GM12891 (cell line): ENCODE data around the gene MYL12B.

Experiments used
- DNase-seq: peaks from one replicate; pipeline ENCODE4 v3.0.0; 2011; ENCODE audit warnings: low spot score; ENCODE audit not compliant: insufficient read length
- FAIRE-seq: peaks from 2 replicates; lab custom pipeline; 2011; peaks lifted over from hg19 to GRCh38; lab: Jason Lieb, UNC
- PAX5 ChIP-seq: IDR thresholded peaks from 2 replicates; pipeline ENCODE4 v1.6.1; 2011; ENCODE audit warnings: low read length, moderate library complexity, mild to moderate bottlenecking; ENCODE audit not compliant: insufficient read depth, severe bottlenecking
- POLR2A ChIP-seq: IDR thresholded peaks from 2 replicates; pipeline ENCODE4 v1.6.1; 2011; ENCODE audit warnings: low read depth, low read length, control low read depth
- POLR2AphosphoS5 ChIP-seq: IDR thresholded peaks from 2 replicates; pipeline ENCODE4 v1.6.1; 2011; ENCODE audit warnings: low read depth, low read length, control low read depth
- POU2F2 ChIP-seq: IDR thresholded peaks from 2 replicates; pipeline ENCODE4 v1.6.1; 2011; ENCODE audit warnings: low read depth, mild to moderate bottlenecking, control low read depth, low read length, moderate library complexity
- SPI1 ChIP-seq: IDR thresholded peaks from 2 replicates; pipeline ENCODE4 v1.6.1; 2011; ENCODE audit warnings: low read depth, low read length, control low read depth
- TAF1 ChIP-seq: IDR thresholded peaks from 2 replicates; pipeline ENCODE4 v1.6.1; 2011; ENCODE audit warnings: low read depth, low read length, control low read depth

The MYL12B gene

GRCh38 chr18:3234457-3234856, 27.5 kb upstream of the MYL12B start:
- TF ChIP-seq POU2F2 (no peak), POLR2A (no peak), PAX5 (no peak), TAF1 (no peak)
- no peak for DNase-seq
- no peak for FAIRE-seq

GRCh38 chr18:3235846-3236245, 26.1 kb upstream of the MYL12B start:
- FAIRE-seq (no peak), DNase-seq (no peak)
- no peak for TF ChIP-seq TAF1
- no peak for TF ChIP-seq POLR2A

DNA sequence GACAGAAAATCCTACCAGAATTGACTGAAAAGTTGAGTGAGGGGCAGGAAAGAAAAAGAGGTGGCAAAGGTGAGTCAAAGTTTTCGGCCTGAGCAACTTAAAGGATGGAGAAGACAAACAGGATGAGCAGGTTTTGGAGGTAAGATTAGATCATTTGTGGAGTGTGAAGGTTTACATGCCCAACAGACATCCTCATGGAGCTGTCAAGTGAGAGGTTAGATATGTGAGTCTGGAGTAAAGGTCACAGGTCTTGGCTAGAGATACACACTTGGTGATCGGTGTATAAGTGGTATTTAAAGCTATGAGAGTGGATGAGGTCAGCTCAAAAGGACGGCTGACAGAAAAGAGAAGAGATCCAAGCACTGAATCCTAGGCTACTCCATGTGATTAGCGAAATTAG, 25.5 kb upstream of the MYL12B start:
- DNase-seq (no peak), FAIRE-seq (no peak)
- TF ChIP-seq SPI1 (no peak), POLR2AphosphoS5 (no peak), PAX5 (no peak), POU2F2 (no peak), POLR2A (no peak), TAF1 (no peak)

- TF ChIP-seq SPI1: no peak
- TF ChIP-seq TAF1: no peak
- no peak for TF ChIP-seq POLR2A
- TF ChIP-seq POLR2AphosphoS5: no peak
- no peak for TF ChIP-seq PAX5
- TF ChIP-seq POU2F2: no peak
- FAIRE-seq (no peak), DNase-seq (no peak)
Measured at GRCh38 chr18:3238742-3239141, 23.2 kb upstream of the MYL12B start.

- FAIRE-seq: no peak
- DNase-seq: no peak
- TF ChIP-seq SPI1: no peak
- no peak for TF ChIP-seq POLR2A
- TF ChIP-seq POU2F2: no peak
- no peak for TF ChIP-seq TAF1
Measured at GRCh38 chr18:3245185-3245564, 16.8 kb upstream of the MYL12B start.

GRCh38 chr18:3245853-3246634, 15.9 kb upstream of the MYL12B start:
- peak; percentile 94 for FAIRE-seq
- no peak for TF ChIP-seq SPI1
- peak; percentile 28 for TF ChIP-seq PAX5
- TF ChIP-seq POLR2AphosphoS5: no peak; the same call in 1 of the 2 replicates
- TF ChIP-seq POLR2A: peak; percentile 15; the same call in 1 of the 2 replicates
- no peak; the same call in 1 of the 2 replicates for TF ChIP-seq TAF1
- peak; percentile 85 for TF ChIP-seq POU2F2
- DNase-seq: peak; percentile 36

DNA sequence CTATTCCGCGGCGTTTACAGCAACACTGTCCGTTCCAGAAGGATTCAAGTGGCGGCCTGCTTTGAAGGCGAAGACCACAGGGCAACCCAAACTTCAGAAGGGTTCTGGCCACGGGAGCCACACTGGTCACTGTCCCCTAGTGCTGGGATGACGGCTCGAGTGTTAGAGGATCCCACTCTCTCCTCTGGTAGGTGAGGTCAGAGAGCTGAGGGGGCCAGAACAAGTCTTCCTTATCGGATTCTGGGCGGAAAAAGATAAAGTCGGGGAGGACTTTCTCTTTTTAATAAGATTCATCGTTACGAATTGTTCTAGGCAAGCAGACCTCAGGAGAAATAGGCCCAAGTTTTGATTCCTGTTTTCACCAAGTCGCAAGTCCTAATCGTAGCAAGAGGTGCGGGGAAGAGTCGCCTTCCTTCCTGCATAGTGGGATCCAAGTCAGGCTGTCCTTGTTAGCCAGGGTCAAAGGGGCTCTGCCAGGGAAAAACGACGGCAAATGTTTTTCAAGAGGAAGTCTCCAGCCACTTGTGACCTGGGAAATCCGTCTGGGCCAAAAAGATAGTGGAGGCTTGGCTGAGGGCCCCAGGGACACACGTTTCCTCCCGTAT, 15.2 kb upstream of the MYL12B start:
- TF ChIP-seq SPI1 (0 out of 2 replicates have a peak, but pooled peaks have one; percentile 1), POLR2A (no peak; the same call in 1 of the 2 replicates), PAX5 (no peak), TAF1 (peak; percentile 62)
- no peak for FAIRE-seq
- no peak for DNase-seq

DNA sequence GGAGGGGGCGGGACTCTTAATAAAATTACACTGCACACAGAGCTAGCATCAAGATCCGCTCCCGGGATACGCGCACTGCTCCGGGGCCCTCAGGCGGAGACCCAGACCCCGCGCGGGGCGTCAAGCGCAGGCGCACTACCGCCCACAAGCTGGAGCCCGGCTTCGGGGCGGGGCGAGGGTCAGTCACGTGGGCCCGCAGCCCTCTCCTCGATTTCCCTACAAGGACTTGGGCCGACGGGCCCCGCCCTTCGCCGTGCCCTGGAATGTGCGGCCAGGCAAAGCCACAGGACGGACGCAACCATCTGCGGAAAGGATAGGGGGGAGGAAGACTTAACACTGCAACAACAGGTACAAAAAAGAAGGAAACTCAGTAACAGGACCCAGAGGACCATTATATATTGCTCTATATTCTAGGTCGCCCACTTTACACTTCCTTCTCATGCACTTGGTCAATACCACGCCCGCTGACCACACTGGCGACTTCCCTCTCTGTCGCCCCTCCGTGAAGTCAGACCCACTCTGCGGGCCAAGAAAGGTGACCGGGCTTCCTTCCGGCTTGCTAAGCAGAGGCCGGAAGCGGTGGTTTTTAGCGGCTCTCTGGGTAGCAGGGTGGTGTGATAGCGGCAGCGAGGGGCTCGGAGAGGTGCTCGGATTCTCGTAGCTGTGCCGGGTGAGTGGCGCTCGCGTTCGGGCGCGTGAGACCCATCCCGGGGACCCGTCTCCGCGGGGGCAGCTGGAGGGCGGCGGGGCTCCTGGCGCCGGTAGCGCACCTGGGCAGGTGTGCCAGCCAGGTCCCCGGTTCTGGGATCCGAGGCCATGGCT, 14.5 kb upstream of the MYL12B start, which contains the start of gene MYL12A:
TSS of gene MYL12A (plus strand) at position 562 of the 822 bp plus-strand sequence. CDS start 5,447 bp downstream, outside the sequence.
- DNase-seq (peak; percentile 80), FAIRE-seq (peak; percentile 98)
- TF ChIP-seq POLR2A (peak; percentile 95), SPI1 (no peak), TAF1 (peak; percentile 97), POLR2AphosphoS5 (peak; percentile 97), POU2F2 (peak; percentile 76), PAX5 (no peak)

- 0 out of 2 replicates have a peak, but pooled peaks have one; percentile 0 for TF ChIP-seq POLR2AphosphoS5
- TF ChIP-seq TAF1: no peak
- DNase-seq: no peak
- peak; percentile 23 for FAIRE-seq
Measured at GRCh38 chr18:3248062-3248657, 13.8 kb upstream of the MYL12B start.
